Activated CD8-positive, alpha-beta memory T cell treated with anti-CD3 and anti-CD28 coated beads for 36 hours (primary cell): ENCODE results near the gene STARD13. TPM values are rescaled to one million over a fixed set of nuclear protein-coding genes. Genes with fewer than 3 reads are reported as not detected.

ENCODE experiments used
- CTCF ChIA-PET: fragments of 350-600 bp; sonication (Branson Sonifier 250); formaldehyde crosslinking; loops from one replicate; lab custom pipeline; 2021; ENCODE audit warnings: antibody characterized with exemption; lab: Charles Lee
- POLR2A ChIA-PET: fragments of 350-600 bp; sonication (Branson Sonifier 250); formaldehyde crosslinking; loops from one replicate; lab custom pipeline; 2021; ENCODE audit warnings: antibody characterized with exemption; lab: Charles Lee
- total RNA-seq, 2 experiments: library from RNA; stranded (reverse); gene quantifications; one replicate each; pipeline ENCODE4 v1.2.3, GENCODE V29; 2021

Gene STARD13
- total RNA-seq, 2 experiments from 2014 or later, result 0.19 to 0.23 TPM

DNA sequence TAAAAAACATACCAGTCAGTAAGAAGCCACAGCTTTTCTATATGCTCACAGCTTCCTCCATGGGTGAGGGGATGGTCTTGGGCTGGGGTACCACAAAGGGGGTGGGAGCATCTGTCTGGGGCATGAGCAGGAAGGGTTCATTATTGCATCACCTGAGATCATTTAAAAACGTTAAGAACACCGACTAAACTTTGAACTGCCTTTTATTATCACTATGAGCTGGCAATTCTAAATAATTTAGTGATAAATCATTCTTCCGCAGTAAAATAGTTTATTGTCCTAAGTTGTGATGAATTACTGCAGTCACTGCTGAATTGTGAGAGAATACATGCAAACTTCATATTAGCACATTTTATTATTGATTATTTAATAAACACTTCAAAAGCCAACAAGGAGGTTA lies 197.8 kb downstream of the STARD13 start:
- POLR2A ChIA-PET, result no interaction called here

GRCh38 chr13:33087091-33087490 lies 198.5 kb downstream of the STARD13 start:
- ChIA-PET POLR2A (no interaction called here), CTCF (no interaction called here)

More for the DNA sequence above, 197.8 kb downstream of the STARD13 start:
- CTCF ChIA-PET, result no interaction called here

DNA sequence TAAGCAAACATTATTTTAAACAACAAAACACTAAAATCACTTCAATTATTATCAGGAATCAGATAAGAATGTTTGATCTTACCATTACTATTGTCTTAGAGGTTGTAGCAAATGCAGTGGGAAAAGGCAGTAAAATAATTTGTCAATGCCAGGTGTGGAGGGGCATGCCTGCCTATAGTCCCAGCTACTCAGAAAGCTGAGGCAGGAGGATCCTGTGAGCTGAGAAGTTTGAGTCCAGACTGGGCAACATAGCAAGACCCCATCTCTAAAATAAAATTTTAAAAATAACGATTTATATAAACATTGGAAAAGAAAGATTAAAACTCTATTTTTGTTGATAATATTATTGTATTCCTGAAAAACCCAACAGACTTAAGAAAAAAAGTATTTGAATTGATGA lies 202.5 kb downstream of the STARD13 start:
- CTCF ChIA-PET, result no interaction called here

GRCh38 chr13:33081666-33082065 lies 203.9 kb downstream of the STARD13 start:
- CTCF ChIA-PET, result no interaction called here
- POLR2A ChIA-PET, result no interaction called here

More for the DNA sequence above, 202.5 kb downstream of the STARD13 start:
- POLR2A ChIA-PET, result no interaction called here

- CTCF ChIA-PET, result interaction anchor here (1.0 kb wide), 1 partner anchor 10 kb away, joined by 3 read pairs; no protein-coding TSS in a partner anchor
- POLR2A ChIA-PET, result no interaction called here
Observed at GRCh38 chr13:33080972-33081590, 204.5 kb downstream of the STARD13 start.

- CTCF ChIA-PET, result no interaction called here
- POLR2A ChIA-PET, result no interaction called here
Observed at GRCh38 chr13:33079960-33080359, 205.6 kb downstream of the STARD13 start.

DNA sequence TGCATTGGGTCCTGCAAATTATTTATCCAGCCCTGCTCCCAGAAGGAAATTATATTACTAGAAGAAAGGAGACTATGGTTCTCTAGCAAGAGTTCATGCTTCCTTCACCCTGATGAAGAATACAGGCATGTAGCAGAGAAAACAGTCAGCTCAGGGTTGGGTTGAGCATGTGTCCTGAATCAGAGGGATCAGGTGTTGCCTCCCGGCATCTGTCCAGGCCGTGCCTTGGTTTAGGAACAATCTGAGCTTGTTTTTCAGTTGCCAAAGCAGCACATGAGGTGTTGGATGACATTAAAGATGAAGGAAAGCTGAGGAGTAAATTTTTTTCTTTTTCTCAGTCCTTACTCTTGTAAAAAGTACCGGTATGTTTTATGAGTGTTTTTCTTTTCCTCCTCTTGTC lies 207.3 kb downstream of the STARD13 start:
- CTCF ChIA-PET, result no interaction called here
- POLR2A ChIA-PET, result no interaction called here

DNA sequence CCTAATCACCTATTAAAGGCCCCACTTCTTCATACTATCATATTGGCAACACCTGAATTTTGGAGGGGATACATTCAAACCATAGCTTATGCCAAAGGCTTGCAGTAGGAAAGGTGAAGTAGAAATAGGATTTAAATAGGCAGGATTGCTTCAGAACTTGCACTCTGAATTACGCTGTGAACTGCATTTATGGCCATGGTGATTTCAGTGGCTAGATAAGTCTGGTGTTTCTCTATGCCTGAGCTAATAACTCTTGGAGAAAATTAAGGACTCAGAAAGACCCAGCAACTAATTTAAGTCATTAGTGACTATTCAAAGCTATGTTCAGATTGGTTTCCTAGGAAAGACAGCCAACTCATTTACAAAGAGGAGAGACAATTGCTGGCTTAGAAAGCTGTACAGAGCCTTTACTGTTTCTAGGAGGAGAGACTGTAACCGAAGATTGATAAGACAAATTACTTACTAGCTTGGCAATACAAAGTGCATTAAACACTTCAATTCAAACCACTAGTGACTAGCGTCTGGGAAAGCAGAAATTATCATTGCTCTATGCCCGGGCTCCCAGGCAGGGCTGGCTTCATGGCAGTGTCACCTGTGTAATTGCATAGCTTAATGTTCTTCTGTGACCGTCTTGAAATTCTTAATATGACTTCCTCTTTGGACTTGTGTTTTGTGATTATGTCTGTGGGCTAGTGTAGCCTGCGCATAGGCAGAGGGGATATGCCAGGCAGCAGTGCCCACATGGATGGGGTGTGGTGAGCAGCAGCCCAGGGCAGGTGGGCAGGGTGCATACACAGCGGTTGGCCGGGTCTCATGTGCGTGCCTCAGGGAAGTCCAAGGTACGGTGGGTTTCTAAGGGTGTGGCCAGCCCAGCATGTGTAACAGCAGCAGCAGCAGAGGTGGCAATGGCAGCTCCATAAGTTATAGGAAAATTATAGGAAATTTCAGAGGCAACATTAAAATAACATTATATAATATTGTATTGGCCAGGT lies 209.3 kb downstream of the STARD13 start:
- ChIA-PET CTCF (no interaction called here), POLR2A (no interaction called here)

GRCh38 chr13:33073338-33073737 lies 212.2 kb downstream of the STARD13 start:
- ChIA-PET POLR2A (no interaction called here), CTCF (no interaction called here)

DNA sequence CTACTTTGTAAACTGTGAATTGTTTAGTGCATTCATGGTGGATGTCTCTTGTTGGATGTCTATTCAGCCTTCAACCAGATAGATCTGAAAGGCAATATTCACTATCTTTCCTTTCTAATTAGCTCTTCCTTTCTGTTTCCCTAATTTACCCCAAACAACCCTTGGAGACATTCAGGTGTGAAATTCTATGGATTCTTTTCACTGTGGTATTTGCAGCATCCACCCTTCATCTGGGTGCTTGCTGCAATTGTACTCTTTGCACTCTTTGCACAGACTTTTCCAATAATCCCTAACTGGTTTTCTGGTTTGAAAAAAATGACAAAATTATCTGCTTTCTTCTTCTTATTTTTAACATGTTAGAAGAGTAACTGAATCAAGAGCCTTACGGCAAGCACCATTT lies 212.8 kb downstream of the STARD13 start:
- POLR2A ChIA-PET, result no interaction called here
- CTCF ChIA-PET, result no interaction called here

GRCh38 chr13:33072282-33072681 lies 213.3 kb downstream of the STARD13 start:
- ChIA-PET CTCF (no interaction called here), POLR2A (no interaction called here)

DNA sequence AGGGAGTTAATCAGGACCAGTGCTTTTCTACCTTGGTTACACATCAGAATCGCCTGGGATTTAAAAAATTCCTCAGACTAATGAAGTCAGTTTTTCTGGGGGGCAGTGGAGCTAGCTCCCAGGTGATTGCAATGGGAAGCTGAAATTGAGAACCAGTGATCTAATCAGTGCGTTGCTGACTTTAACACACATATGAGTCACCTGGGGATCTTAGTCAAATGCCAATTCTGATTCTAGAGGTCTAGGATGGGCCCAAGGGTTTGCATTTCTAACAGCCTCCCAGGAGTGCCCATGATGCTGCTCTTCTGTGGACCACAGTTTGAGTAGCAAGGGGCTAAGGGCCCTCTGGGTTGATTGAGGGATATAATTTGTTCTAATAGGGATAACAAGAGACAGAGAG lies 214.8 kb downstream of the STARD13 start:
- POLR2A ChIA-PET, result no interaction called here
- CTCF ChIA-PET, result no interaction called here

DNA sequence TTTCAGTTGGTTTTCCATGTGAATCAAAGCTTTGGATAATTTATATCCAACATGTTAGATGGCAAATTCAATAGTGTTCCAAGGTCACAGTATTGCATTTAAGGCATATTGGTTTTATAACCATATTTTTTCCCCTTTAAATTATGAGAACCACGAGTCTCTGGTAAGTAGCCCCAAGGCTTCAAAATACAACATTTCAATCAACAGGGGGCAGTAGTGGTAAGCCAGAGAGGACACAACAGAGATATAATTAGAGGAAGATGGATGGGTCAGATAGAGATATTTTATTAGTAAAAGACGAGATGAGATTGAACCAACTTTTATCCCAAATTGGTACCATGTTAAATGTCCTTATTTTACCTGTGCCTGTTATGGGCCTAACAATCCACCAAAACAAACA lies 216.2 kb downstream of the STARD13 start:
- POLR2A ChIA-PET, result no interaction called here
- CTCF ChIA-PET, result no interaction called here

DNA sequence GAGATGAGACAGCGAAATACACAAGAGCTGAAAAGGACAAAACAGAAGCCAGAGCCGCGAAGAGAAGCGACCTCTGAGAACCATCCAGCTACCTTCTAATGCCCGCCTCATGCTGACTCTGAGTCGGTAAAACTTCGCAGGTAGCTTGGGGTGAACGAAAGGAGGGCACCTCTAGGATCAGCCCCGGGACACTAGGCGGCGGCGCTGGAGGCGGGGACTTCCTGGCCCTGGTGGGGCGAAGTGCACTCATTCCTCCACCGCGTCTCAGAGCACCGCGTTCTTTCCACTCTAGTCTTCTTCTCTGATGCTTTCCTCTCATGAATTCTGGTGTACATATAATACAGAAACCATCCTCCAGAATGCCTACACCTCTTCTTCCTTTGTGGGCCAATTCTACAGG lies 219.2 kb downstream of the STARD13 start:
- ChIA-PET POLR2A (no interaction called here), CTCF (no interaction called here)

GRCh38 chr13:33060815-33061214 lies 224.7 kb downstream of the STARD13 start:
- ChIA-PET CTCF (no interaction called here), POLR2A (no interaction called here)

DNA sequence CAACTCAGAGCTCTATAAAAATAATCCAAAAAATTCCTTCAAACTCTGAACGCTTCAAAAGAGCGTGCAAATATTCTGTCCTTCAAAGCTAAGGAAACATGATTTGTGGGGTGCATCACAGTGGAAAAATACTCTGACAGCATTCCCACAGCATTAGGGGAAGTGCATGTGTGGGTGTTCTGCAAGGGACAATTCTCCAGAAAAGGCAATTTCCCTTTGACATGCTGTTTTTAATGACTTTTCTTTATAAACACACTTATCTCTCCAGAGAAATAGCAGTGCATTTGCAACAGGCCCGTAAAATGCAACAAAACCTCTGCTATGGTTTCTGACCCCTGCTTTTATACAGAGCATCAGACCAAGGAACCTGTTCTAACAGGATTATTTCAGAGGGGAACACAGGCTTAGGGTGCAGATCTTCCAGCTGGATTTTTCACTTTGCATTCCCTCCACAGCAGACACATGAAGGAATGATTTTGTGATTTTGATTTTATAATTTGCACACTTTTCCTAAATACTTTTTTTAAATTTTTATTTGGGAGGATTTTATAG lies 226.7 kb downstream of the STARD13 start:
- CTCF ChIA-PET, result no interaction called here
- POLR2A ChIA-PET, result no interaction called here

DNA sequence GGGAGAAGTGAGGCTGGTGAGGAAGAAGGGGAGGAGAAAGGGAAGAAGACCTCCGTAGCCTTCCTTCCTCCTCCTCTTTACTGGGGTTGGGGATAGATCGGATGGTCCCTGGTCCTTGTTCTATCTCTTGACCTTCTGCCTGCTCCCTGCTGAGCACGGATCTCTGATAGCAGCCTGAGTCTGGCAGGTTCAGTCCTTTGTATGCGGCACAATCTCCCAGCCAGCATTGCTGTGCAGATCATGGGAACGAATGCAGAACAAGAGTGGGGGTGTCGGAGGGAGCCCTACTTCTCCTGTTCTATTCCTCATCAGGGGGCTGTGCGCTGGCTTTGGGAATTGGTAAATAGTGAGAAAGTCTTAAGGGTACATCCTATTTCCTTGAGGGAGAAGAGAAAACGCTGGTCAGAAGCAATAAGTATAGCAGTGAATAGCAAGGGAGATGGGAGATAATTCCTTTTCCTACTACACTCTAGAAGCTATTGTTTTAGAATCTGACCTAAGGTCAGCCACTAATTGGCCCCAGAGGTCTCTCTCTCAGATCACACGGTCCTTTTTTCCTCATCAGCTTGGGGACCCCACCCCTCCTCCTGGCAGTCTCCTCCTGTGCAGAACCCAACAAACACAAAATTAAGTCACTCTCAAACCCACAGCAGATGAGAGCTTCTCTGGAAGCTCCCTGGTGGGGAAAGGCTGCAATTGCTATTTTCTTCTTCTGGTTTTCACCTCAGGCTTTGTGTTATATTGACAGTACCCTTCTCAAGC lies 228.4 kb downstream of the STARD13 start:
- CTCF ChIA-PET, result no interaction called here

DNA sequence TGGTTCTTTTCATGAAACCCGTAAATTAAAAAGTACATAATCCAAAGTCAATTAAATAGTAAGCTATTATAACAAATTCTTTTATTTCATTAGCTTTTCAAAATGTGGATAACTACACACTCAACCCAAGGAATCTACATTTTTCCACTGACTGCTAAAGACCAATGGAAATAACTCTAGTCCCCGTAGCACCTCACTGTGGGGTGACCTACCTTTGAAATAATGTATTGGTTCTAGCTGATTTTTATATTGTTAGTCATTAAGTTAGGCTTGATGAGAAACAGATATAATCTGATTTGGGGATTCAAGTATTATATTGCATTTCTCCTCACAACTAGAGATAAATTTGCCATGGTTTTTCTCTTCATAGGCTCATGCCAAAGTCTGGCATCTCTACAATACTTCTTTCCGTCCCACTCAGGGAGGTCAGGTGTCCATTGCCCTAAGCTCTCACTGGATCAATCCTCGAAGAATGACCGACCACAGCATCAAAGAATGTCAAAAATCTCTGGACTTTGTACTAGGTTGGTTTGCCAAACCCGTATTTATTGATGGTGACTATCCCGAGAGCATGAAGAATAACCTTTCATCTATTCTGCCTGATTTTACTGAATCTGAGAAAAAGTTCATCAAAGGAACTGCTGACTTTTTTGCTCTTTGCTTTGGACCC lies 232.0 kb downstream of the STARD13 start:
- ChIA-PET POLR2A (no interaction called here), CTCF (no interaction called here)

More for the DNA sequence above, 228.4 kb downstream of the STARD13 start:
- POLR2A ChIA-PET, result no interaction called here
